ENCODE measurements around the gene TRIO.

The TRIO gene

GRCh38 chr5:14244721-14245120, 101.6 kb downstream of the TRIO start:
- no peak for DNase-seq

- DNase-seq = no peak
Measured at GRCh38 chr5:14245132-14245925, 102.2 kb downstream of the TRIO start.

- DNase-seq = no peak
Measured at GRCh38 chr5:14246350-14247053, 103.4 kb downstream of the TRIO start.

GRCh38 chr5:14247054-14247386, 103.9 kb downstream of the TRIO start:
- no peak for DNase-seq

- no peak for DNase-seq
Measured at GRCh38 chr5:14249258-14250082, 106.3 kb downstream of the TRIO start.

- DNase-seq = peak in 54 of 56 donors; percentile 23 to 91 (median 68)
Measured at GRCh38 chr5:14250084-14250695, 107.0 kb downstream of the TRIO start.

- no peak for DNase-seq
Measured at GRCh38 chr5:14250748-14251701, 107.9 kb downstream of the TRIO start.

- DNase-seq = no peak
Measured at GRCh38 chr5:14251733-14252132, 108.6 kb downstream of the TRIO start.

- DNase-seq = no peak
Measured at GRCh38 chr5:14252793-14253192, 109.7 kb downstream of the TRIO start.

- no peak for DNase-seq
Measured at GRCh38 chr5:14254686-14255085, 111.5 kb downstream of the TRIO start.

- no peak for DNase-seq
Measured at GRCh38 chr5:14256026-14256690, 113.0 kb downstream of the TRIO start.

- DNase-seq = no peak
Measured at GRCh38 chr5:14256756-14257393, 113.7 kb downstream of the TRIO start.

GRCh38 chr5:14257995-14258403, 114.9 kb downstream of the TRIO start:
- DNase-seq = no peak

- no peak for DNase-seq
Measured at GRCh38 chr5:14258840-14259239, 115.7 kb downstream of the TRIO start.

- DNase-seq = no peak
Measured at GRCh38 chr5:14260637-14261036, 117.5 kb downstream of the TRIO start.

GRCh38 chr5:14261235-14261634, 118.1 kb downstream of the TRIO start:
- no peak for DNase-seq

- DNase-seq = no peak
Measured at GRCh38 chr5:14261856-14262611, 118.9 kb downstream of the TRIO start.

GRCh38 chr5:14263113-14263512, 120.0 kb downstream of the TRIO start:
- DNase-seq = no peak

GRCh38 chr5:14263699-14264098, 120.6 kb downstream of the TRIO start:
- DNase-seq = no peak

Measured in nucleus accumbens (tissue), 56 donors.